GM12878 (cell line): ENCODE results near the gene AGK. TPM values are rescaled to one million over a fixed set of nuclear protein-coding genes. Genes with fewer than 3 reads are reported as not detected.

ENCODE experiments used
- ATAC-seq: fragments of 200-7000 bp; cut with Tn5 transposase; 3 replicates; pipeline ENCODE4 v1.9.1; 2020; ENCODE audit warnings: mild to moderate bottlenecking, moderate library complexity
- BruUV-seq: library from RNA; stranded (reverse); fragments of 400-500 nt; replicated peaks from 2 replicates; lab custom pipeline; 2021; lab: Mats Ljungman, UMichigan
- CTCF ChIA-PET: fragments of 300-600 bp; sonication (Branson Sonifier 250); formaldehyde crosslinking; extraction: SDS; loops from one replicate; lab custom pipeline; 2021; ENCODE audit warnings: inconsistent platforms; lab: Yijun Ruan, JAX
- POLR2A ChIA-PET: fragments of 350-600 bp; formaldehyde crosslinking; extraction: SDS; loops from one replicate; lab custom pipeline; 2021; ENCODE audit warnings: inconsistent platforms; lab: Charles Lee
- RAD21 ChIA-PET: fragments of 300-600 bp; sonication (Branson Sonifier 250); formaldehyde crosslinking; loops from one replicate; lab custom pipeline; 2023; ENCODE audit warnings: antibody characterized with exemption; ENCODE audit not compliant: unreplicated experiment; lab: Charles Lee
- SMC1A ChIA-PET: fragments of 300-600 bp; sonication (Branson Sonifier 250); formaldehyde crosslinking; loops from one replicate; lab custom pipeline; 2023; ENCODE audit not compliant: unreplicated experiment, uncharacterized antibody; lab: Charles Lee
- DNase-seq: peaks from one replicate; pipeline ENCODE4 v3.0.0-alpha.2; 2011; ENCODE audit warnings: low read depth, low spot score
- FAIRE-seq: peaks from 3 replicates; lab custom pipeline; 2011; peaks lifted over from hg19 to GRCh38; lab: Jason Lieb, UNC
- H2AFZ ChIP-seq: 2 replicates; pipeline ENCODE4 v1.6.0; 2011; ENCODE audit warnings: low read depth, low read length, control low read depth; ENCODE audit not compliant: control insufficient read depth
- H3K27ac ChIP-seq: 2 replicates; pipeline ENCODE4 v1.5.1; 2011; ENCODE audit warnings: control low read depth; ENCODE audit not compliant: control insufficient read depth, insufficient read depth
- H3K27me3 ChIP-seq, 2 experiments: replicated peaks in 1 of 2; 2 replicates each; pipeline versions ENCODE4 v1.6.0 to v1.6.1; 2011; ENCODE audit warnings: low read length in 1 of 2; ENCODE audit not compliant: control insufficient read depth in 2 of 2, insufficient read depth in 2 of 2
- H3K36me3 ChIP-seq, 2 experiments: 2 replicates each; pipeline ENCODE4 v1.5.1; 2011; ENCODE audit warnings: low read length in 1 of 2; ENCODE audit not compliant: control insufficient read depth in 2 of 2, insufficient read depth in 2 of 2
- H3K4me1 ChIP-seq: 2 replicates; pipeline ENCODE4 v1.6.1; 2011; ENCODE audit warnings: mild to moderate bottlenecking, low read length, moderate library complexity, mixed read lengths; ENCODE audit not compliant: control insufficient read depth, insufficient read depth
- H3K4me2 ChIP-seq: 2 replicates; pipeline ENCODE4 v1.6.0; 2011; ENCODE audit warnings: control low read depth; ENCODE audit not compliant: control insufficient read depth, insufficient read depth
- H3K4me3 ChIP-seq: fragments of 200-600 bp; sonication (generic); 2 replicates; pipeline ENCODE4 v1.5.1; 2016
- H3K79me2 ChIP-seq: 2 replicates; pipeline ENCODE4 v1.6.0; 2011; ENCODE audit warnings: low read length; ENCODE audit not compliant: control insufficient read depth, insufficient read depth
- H3K9ac ChIP-seq: 2 replicates; pipeline ENCODE4 v1.8.0; 2011; ENCODE audit warnings: low read length, control low read depth, mixed read lengths; ENCODE audit not compliant: control insufficient read depth, insufficient read depth
- H3K9me3 ChIP-seq: replicated peaks from 3 replicates; pipeline ENCODE4 v1.5.1; 2011; ENCODE audit warnings: mild to moderate bottlenecking, low read length; ENCODE audit not compliant: control insufficient read depth, insufficient read depth
- H4K20me1 ChIP-seq: 2 replicates; pipeline ENCODE4 v1.6.0; 2011; ENCODE audit not compliant: control insufficient read depth, insufficient read depth
- BACH1 ChIP-seq: fragments of 450-650 bp; IDR thresholded peaks from 2 replicates; pipeline ENCODE4 v1.6.1; 2017; ENCODE audit warnings: mild to moderate bottlenecking, borderline replicate concordance
- CREM ChIP-seq: IDR thresholded peaks from 2 replicates; pipeline ENCODE4 v1.6.1; 2014; ENCODE audit warnings: antibody characterized with exemption, low read depth
- KAT2A ChIP-seq: conservative IDR thresholded peaks from 2 replicates; pipeline ENCODE4 v1.6.1; 2011; ENCODE audit warnings: low read depth, low read length; ENCODE audit not compliant: control insufficient read depth
- MXI1 ChIP-seq: fragments of 150-350 bp; IDR thresholded peaks from 2 replicates; pipeline ENCODE4 v1.6.1; 2011; ENCODE audit warnings: low read depth, mild to moderate bottlenecking, inconsistent platforms, low read length, improper control_type of control experiment
- NR2F1 ChIP-seq: fragments of 450-650 bp; conservative IDR thresholded peaks from 2 replicates; pipeline ENCODE4 v1.6.1; 2017; ENCODE audit warnings: mild to moderate bottlenecking
- SMAD1 ChIP-seq: fragments of 450-650 bp; IDR thresholded peaks from 2 replicates; pipeline ENCODE4 v1.6.1; 2018; ENCODE audit warnings: mild to moderate bottlenecking, low read depth; ENCODE audit not compliant: partially characterized antibody
- WRNIP1 ChIP-seq: IDR thresholded peaks from 2 replicates; pipeline ENCODE4 v1.6.1; 2011; ENCODE audit warnings: low read depth, low read length, improper control_type of control experiment, borderline replicate concordance
- ZNF384 ChIP-seq: IDR thresholded peaks from 2 replicates; pipeline ENCODE4 v1.6.1; 2012; ENCODE audit warnings: low read depth, mild to moderate bottlenecking, low read length, improper control_type of control experiment, borderline replicate concordance
- WGBS: methylation state at CpG from one replicate; pipeline ENCODE4 v1.1.6; 2016; ENCODE audit warnings: low lambda C conversion rate; ENCODE audit not compliant: insufficient replicate concordance, insufficient coverage; ENCODE audit errors: missing lambda C conversion rate; 5-methylcytosine and 5-hydroxymethylcytosine counted together
- in situ Hi-C: fragments of 300-500 bp; cut with MboI; formaldehyde crosslinking; loops from 9 replicates; pipeline ENCODE4 v1.14.3; 2018; ENCODE audit warnings: mixed read lengths
- intact Hi-C: fragments of 100-400 bp; cut with micrococcal nuclease; formaldehyde crosslinking; loops from one replicate; pipeline ENCODE4 v1.14.2; 2022; ENCODE audit not compliant: unreplicated experiment
- polyA plus RNA-seq, 11 experiments: library from polyadenylated mRNA; depleted of rRNA in 4 of 11; unstranded in 6 of 11; stranded (reverse) in 5 of 11; fragments of >200 nt; fragmentation: Nextera tagmentation in 4 of 11; fragmentation: Illumina TruSeq in 1 of 11; extraction: Ambion mirVana in 4 of 11; extraction: Trizol in 1 of 11; gene quantifications; 1 replicate in 1 of 11; 2 replicates in 10 of 11; pipeline versions ENCODE4 v1.2.1 to v1.2.3, GENCODE V29; 2011 to 2016; ENCODE audit warnings: inconsistent platforms in 2 of 11, missing spikeins in 2 of 11, low read depth in 1 of 11
- total RNA-seq, 4 experiments: library from RNA; depleted of rRNA in 3 of 4; stranded (reverse); fragments of >200 nt in 3 of 4; fragmentation: Illumina TruSeq in 1 of 4; extraction: Trizol in 1 of 4; gene quantifications; 2 replicates each; pipeline versions ENCODE4 v1.2.1 to v1.2.3, GENCODE V29; 2013 to 2021

The AGK gene
- total and polyA plus RNA-seq, 10 of the 15 experiments (the other 5 are each of a cell fraction or from before 2014, with no cell fraction given), result 32.5 to 85.6 (median 47.8) TPM

DNA sequence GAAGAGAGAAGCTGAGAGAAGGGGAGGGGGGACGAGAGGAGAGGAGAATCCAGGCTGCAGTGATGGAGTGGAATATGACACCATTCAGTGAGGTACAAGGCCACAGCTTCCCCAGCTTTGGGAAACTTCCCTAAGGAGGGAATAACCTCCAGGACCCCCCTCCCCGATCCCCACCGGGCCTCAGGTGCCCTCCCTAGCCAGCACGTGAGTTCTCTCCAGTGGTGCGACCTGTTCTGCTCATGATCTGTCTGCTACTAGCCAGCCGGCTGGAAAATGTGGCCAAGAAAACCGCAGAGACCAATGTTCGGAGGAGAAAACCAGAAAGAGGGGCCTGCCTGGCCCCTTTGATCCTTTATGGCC is 39.9 kb upstream of the AGK start:
- FAIRE-seq, result no peak
- no peak for DNase-seq
- Histone ChIP-seq H3K36me3 (no peaks in the 10 kb centered on the region), H3K9ac (no peak overlapping the region), H3K4me1 (no peaks in the 10 kb centered on the region), H3K9me3 (no peaks in the 10 kb centered on the region), H3K4me2 (no peak overlapping the region), H3K27ac (no peak overlapping the region), H3K4me3 (no peak overlapping the region), H3K79me2 (no peaks in the 10 kb centered on the region), H4K20me1 (no peaks in the 10 kb centered on the region), H2AFZ (no peak overlapping the region), H3K27me3 (peaks cover 4 to 10% of the 10 kb centered on the region in 2 experiments)
- no TSS peak for BruUV-seq
- no peak for ATAC-seq
- intact Hi-C loops (no loop called here), in situ Hi-C loops (no loop called here)
- RAD21 ChIA-PET, result no interaction called here
- CTCF ChIA-PET, result interaction anchor here (0.6 kb wide), 2 partner anchors 237 to 793 kb away, joined by 3 read pairs; no protein-coding TSS in a partner anchor
- SMC1A ChIA-PET, result no interaction called here
- WGBS, result 25% methylated on average over 7 of the region's 8 CpGs
- POLR2A ChIA-PET, result no interaction called here
- TF ChIP-seq NR2F1 (no peak), CREM (no peak), ZNF384 (no peak), KAT2A (no peak), BACH1 (no peak), SMAD1 (no peak), WRNIP1 (no peak), MXI1 (no peak)
